LNCAP (cell line): ENCODE measurements around the gene HOXA6.

Experiments used
- TF ChIP-seq, protein P1 (sequence below): fragments of 450-650 bp; IDR thresholded peaks from 2 replicates; pipeline ENCODE4 v1.5.1; 2017; ENCODE audit warnings: mild to moderate bottlenecking

Gene HOXA6

DNA sequence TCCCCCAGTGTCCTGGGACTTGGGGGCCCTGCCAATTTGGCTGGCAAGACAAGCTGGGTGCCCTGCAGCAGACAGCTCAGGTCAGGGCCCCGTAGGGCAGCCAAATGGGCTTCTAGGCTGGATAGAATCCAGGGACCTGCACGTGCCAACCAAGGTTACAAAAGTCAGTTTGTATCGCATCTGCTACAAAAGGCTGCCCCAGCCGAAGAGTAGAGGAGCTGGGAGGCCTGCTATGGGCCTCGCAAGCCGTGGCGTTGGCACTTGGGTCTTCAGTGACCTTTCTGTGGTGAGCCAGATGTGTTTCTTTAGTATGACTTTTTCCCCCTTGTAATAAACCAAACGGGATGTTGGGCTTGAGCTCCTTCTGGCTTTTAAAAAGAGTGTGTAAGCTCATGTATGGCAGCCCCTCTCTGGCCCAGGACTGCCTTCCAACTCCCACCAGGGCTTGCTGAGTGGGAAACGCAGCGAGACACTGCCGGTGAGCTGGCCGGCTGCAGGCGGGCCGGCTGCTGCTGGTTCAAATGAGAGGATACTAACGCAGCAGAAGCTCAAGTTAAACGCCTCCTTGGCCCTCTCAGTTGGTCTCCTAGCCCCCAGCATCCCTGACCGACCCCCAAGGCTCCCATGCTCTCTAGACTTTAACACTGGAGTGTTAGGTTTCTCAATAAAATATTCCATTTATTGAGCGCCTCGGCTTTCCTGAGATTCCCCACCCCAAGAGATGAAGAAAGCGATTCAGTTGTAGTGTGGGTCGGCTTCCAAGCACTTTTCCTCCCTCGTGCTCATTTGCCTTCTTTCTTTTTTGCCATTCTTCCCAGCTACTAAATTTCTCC, 29.6 kb upstream of the HOXA6 start:
- TF ChIP-seq, protein P1, sequence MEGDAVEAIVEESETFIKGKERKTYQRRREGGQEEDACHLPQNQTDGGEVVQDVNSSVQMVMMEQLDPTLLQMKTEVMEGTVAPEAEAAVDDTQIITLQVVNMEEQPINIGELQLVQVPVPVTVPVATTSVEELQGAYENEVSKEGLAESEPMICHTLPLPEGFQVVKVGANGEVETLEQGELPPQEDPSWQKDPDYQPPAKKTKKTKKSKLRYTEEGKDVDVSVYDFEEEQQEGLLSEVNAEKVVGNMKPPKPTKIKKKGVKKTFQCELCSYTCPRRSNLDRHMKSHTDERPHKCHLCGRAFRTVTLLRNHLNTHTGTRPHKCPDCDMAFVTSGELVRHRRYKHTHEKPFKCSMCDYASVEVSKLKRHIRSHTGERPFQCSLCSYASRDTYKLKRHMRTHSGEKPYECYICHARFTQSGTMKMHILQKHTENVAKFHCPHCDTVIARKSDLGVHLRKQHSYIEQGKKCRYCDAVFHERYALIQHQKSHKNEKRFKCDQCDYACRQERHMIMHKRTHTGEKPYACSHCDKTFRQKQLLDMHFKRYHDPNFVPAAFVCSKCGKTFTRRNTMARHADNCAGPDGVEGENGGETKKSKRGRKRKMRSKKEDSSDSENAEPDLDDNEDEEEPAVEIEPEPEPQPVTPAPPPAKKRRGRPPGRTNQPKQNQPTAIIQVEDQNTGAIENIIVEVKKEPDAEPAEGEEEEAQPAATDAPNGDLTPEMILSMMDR: no peak

DNA sequence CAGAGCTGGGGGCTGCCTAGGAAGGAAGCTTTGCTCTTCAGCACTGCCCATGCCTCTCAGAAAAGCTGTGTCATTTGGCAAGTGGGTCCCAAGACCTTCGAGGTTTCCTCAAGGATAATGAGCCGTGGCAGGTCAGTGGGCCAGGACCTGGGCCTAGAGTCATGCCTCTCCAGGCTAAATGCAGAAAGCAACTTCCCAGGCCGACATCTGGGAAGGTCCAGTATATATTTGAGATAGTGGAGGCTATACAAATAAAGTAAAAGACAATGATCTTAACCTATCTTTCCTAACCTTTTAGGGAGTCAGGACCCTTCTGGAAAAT, 28.9 kb upstream of the HOXA6 start:
- TF ChIP-seq, protein P1: no peak

DNA sequence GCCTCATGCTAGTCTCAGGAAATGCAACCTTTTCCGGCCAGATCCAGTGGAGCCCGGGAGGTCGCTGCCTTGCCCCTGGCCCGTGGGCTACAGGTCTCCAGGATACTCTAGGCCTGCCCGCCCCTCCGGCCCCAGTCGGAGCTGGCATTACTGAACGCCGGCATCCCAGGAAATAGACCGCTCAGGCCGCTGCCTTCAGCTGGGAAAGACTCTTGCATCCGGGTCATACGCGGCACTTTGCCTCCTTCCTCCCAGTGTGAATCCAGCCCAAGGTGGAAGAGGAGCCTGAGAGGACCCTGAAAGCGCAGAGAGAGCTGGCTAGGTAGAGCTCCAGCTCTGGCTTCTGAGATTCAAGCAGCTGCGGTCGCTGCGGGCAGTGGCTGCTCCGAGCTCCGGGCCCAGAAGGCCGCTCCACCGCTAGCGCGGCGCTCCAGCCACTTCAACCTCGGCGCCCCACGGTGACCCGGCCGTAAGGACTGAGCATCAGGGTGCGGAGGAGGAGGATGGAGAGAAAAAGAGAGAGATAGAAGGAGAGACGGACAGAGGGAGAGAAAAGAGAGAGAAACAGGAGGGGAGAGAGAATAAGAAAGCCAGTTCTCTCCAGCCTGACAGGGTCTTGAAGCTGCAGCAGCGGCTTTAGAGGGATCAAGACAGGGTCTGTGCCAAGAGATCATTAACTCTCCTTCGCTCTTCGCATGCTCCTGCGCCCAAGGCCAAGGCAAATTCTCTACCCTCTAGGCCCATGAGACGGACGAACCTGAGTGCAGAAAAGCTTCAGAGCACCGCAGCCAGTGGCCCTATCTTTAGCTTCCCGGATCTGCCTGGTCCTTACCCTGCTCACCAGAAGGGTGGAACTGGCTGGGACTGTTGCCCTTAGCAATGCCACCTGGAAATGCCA, 28.3 kb upstream of the HOXA6 start:
- TF ChIP-seq, protein P1: no peak

DNA sequence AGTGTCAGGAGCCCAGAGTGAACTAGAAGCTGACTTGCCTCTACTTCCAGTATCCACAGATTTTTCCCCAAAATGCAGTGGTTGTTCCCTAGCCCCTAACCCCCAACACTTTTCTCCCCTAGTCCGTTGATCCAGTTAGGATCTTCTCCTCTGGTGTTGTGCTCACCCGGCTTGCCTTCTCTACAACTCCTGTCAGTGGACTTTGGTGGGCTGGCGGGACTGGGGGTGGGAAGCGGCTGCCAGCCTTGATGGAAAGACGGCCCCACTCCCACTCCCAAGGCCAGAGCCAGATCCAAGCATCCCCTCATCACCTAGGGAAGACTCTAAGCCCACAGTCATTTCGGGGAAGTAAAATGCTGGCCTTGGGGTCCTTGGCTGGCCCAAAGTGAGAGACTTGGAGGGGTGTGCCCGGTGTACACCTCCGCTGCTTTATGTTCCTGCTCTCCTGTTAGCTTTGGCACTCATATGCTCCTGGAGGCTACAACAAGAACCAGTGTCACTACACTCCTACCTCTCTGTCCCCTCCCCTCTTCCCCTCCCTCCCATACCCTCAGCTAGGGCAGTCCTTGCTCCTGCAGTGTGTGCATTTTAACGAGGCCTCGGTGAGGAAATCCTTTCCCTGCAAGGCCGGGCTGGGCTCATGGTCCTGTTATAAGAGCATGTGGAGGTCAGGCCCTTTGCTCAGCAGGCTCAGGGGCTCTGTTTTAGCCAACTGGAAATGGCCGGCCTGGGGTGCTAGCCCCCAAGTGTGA, 27.5 kb upstream of the HOXA6 start:
- TF ChIP-seq, protein P1: no peak

DNA sequence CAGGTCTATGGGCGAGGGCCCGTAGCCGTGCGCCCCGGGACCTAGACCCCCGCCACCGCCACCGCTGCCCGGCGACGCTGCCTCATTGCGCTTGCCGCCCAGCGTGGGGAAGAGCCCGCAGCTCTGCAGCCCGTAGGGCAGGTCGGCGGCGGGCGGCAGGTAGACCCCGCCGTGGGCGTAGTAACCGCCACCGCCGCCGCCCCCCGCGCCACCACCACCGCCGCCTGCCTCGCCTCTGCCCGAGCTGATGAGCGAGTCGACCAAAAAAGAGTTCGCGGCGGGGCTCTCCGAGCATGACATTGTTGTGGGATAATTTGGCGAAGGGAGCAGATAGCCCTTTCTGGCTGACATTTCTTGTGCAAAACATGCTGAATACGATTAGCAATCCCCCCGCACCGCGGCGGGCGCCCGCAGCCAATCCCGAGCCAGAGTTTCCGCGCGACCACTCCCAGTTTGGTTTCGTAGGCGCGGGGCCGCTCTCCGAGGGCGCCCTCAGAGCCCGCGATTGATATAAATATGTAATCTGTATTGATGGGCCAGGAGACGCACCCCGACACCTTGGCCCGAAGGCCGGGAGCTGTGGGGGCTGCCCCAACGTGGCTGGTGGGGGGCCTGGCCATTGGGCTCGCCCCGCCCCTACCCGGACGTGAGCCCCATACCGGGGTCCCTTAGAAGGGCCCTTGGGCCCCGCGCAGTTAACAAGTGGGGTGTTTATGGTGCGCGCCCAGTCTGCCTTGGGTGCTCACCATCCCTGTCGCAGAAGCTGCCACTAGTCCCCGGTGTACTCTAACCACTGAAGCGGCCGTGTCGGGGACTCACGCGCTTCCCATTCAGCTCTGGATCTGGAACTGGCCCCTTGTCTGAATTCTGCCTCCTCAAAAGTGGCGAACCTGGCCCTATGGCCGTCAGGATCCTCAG, 26.6 kb upstream of the HOXA6 start, which contains the start of gene HOXA10:
HOXA10 (minus strand) TSS at position 365 of the 918 bp plus-strand sequence; CDS start at position 351, 14 bp downstream.
- TF ChIP-seq, protein P1: no peak

DNA sequence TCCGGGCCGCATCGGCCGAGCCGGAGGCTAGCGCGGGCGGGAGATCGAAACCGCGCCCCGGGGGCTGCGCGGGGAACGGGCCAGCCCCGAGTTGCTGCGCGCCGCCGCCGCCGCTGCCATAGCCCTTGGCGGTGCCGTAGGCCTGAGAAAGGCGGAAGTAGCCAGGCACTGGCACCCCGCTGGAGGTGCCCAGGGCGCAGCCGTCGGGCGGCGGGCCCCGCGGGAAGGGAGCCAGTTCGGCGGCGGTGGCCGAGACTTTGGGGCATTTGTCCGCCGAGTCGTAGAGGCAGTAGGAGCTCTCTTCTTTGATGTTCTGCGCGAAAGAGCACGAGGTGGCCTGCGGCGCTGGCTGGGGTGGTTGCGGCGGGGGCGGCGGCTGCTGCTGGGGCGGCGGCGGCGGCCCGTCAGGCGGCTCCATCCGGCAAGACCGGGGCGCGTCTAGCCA, 26.0 kb upstream of the HOXA6 start:
- TF ChIP-seq, protein P1: no peak
